OCI-LY1 (cell line): ENCODE results near the gene BCAR3.

Experiments used
- CTCF ChIP-seq: fragments of 200-600 bp; sonication (generic), shearing (Covaris generic); IDR thresholded peaks from 2 replicates; pipeline ENCODE4 v1.5.1; 2017; ENCODE audit warnings: mild to moderate bottlenecking, antibody characterized with exemption, low read length, moderate library complexity, mixed read lengths
- EZH2 ChIP-seq: fragments of 200-600 bp; sonication (generic), shearing (Covaris generic); IDR thresholded peaks from 2 replicates; pipeline ENCODE4 v1.8.0; 2017; ENCODE audit warnings: borderline replicate concordance, mixed run types, mild to moderate bottlenecking, antibody characterized with exemption, low read length, moderate library complexity, mixed read lengths

- TF ChIP-seq CTCF: no peak
- no peak for TF ChIP-seq EZH2
Measured at GRCh38 chr1:93713341-93713740, 31.7 kb upstream of the BCAR3 start.
